AG04449 (cell line): ENCODE measurements around the gene FAM90A1.
"Not testable (repeated sequence)": the region's sequence is repeated elsewhere in the genome, so short reads cannot be mapped to it uniquely, and the experiment has no call there.

Experiments
- CTCF ChIA-PET: fragments of 350-600 bp; formaldehyde crosslinking; extraction: SDS; loops from one replicate; lab custom pipeline; 2021; ENCODE audit warnings: antibody characterized with exemption; lab: Yijun Ruan, JAX
- POLR2A ChIA-PET: fragments of 400-600, 350-600 bp; formaldehyde crosslinking; extraction: SDS; loops from one replicate; lab custom pipeline; 2020; ENCODE audit warnings: antibody characterized with exemption, inconsistent platforms; lab: Yijun Ruan, JAX
- DNase-seq: peaks from one replicate; pipeline ENCODE4 v3.0.0-alpha.2; 2010; ENCODE audit warnings: low read depth, low spot score
- H3K4me3 ChIP-seq: 2 replicates; pipeline ENCODE4 v1.5.1; 2011; ENCODE audit warnings: low read depth, mild to moderate bottlenecking, control low read depth, low read length
- TF ChIP-seq, protein P1 (sequence below): IDR thresholded peaks from one replicate; pipeline ENCODE4 v1.5.1; 2011; ENCODE audit warnings: mild to moderate bottlenecking, moderate library complexity, low read length, control low read depth, inconsistent platforms; ENCODE audit not compliant: insufficient read depth; ENCODE audit errors: missing control alignments

Gene FAM90A1

DNA sequence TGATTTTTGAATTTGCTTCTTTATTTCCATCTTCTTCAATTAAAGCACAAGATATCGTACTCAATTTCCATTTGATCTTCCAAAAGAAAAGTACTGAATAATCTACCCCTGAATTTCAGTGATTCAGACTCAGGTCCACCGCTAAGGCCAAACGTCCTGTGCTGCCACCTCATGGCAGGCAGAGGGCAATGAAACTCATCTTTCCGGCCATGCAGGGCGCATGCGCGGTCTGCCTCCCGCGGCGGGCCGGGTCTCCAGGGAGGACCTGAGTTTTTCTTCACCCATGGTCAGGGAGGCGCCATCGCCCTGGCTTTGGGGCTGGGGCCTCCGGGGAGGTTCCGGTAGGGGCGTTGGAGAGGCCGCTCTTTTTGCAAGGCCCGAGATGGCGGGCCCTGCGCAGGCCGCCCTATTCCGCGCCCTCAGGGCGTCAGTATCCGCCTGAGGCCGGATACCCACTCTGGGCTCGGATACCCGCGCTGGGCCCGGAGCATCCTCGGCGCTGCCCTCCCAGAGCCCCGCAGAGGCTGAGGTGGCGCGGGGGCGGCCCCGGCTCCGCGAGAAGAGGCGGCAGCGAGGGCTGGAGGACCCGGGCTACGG is 47.3 kb downstream of the FAM90A1 start:
- CTCF ChIA-PET, result interaction anchor here (0.7 to 2.8 kb wide), 4 partner anchors 10 to 70 kb away, joined by 3 to 16 read pairs (median 4); no protein-coding TSS in a partner anchor
- POLR2A ChIA-PET, DNase-seq: not testable (repeated sequence)
- TF ChIP-seq, protein P1, sequence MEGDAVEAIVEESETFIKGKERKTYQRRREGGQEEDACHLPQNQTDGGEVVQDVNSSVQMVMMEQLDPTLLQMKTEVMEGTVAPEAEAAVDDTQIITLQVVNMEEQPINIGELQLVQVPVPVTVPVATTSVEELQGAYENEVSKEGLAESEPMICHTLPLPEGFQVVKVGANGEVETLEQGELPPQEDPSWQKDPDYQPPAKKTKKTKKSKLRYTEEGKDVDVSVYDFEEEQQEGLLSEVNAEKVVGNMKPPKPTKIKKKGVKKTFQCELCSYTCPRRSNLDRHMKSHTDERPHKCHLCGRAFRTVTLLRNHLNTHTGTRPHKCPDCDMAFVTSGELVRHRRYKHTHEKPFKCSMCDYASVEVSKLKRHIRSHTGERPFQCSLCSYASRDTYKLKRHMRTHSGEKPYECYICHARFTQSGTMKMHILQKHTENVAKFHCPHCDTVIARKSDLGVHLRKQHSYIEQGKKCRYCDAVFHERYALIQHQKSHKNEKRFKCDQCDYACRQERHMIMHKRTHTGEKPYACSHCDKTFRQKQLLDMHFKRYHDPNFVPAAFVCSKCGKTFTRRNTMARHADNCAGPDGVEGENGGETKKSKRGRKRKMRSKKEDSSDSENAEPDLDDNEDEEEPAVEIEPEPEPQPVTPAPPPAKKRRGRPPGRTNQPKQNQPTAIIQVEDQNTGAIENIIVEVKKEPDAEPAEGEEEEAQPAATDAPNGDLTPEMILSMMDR, result peak; percentile 63
- H3K4me3 ChIP-seq, result peak overlapping the region; percentile 59

DNA sequence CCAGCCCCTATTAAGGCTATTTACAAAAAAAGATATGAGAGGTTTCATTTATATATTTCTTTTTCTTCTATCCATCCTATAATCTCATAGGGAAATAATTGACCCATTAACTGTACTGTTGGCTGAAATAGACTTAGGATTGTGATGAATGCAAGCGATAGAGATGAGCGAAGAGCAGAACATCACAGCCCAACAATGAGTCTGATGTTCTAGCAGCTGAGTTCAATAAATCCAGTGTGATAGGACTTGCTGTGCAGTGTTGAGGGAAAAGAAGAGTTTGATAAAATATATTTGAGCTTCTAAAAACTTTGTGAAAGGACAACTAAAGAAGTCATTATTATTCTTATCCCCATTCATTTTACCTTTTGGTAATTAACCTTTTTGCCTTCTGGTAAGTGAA is 54.5 kb downstream of the FAM90A1 start:
- POLR2A ChIA-PET, DNase-seq, H3K4me3 ChIP-seq: not testable (repeated sequence)
- CTCF ChIA-PET, result interaction anchor here (1.1 kb wide), 1 partner anchor 63 kb away, joined by 5 read pairs; no protein-coding TSS in a partner anchor
